GM19099 (cell line): Measurements from ENCODE around the gene HAUS5.
A peak's percentile ranks its signal among the peaks of the same experiment; 100 is the strongest.

Experiments
- POLR2A ChIP-seq: IDR thresholded peaks from 3 replicates; pipeline ENCODE4 v1.6.1; 2011; ENCODE audit warnings: low read depth; ENCODE audit not compliant: insufficient read length; ENCODE audit errors: extremely low read depth

Gene HAUS5

GRCh38 chr19:35595928-35596327 is 16.6 kb upstream of the HAUS5 start:
- no peak for TF ChIP-seq POLR2A

GRCh38 chr19:35596366-35596999 is 16.1 kb upstream of the HAUS5 start:
- TF ChIP-seq POLR2A = no peak

DNA sequence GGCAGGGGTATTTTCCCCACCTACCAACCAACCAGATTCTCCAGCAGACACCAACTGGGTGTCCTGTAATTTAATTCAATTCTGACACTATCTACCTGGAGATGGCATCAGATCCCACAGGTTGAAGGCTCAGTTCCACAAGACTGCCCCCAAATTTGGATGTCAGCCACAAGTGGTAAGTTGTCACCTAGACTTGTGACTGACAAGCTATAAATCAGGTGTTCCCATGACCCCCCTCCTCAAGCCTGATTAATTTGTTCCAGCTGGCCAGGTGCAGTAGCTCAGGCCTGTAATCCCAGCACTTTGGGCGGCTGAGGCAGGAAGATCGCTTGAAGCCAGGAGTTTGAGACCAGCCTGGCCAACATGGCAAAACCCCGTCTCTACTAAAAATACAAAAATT is 10.6 kb upstream of the HAUS5 start:
- TF ChIP-seq POLR2A = no peak

DNA sequence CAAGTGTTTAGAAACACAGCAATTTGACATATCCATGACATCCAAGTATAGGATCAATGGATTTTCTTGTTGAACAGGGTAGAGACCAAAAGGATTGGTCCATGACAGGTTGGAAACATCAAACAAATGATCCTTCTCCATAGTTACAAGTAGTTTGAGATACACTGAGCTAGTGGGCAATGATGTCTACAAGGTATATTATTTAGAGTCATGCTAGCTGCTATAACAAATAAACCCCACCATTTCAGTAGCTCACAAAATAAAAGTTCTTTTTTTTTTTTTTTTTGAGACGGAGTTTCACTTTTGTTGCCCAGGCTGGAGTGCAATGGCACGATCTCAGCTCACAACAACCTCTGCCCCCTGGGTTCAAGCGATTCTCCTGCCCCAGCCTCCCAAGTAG is 4.9 kb upstream of the HAUS5 start:
- no peak for TF ChIP-seq POLR2A

DNA sequence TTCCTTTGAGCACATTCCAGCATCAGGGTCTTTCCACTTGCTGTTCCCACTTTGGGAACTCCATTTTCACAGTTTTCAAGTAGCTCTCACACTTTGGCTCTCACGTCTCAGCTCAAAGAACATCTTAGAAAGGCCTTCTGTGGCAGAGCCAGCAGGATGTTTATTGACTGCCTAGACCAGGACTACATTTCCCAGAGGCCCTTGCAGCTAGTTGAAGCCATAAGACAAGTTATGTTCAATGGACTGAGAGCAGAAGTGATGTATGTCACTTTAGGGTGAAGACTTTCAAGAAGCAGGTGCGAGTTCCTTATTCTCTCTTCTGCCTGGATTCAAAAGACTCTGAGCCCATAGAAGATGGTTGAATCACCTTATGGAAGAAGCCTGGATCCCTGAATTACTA is 4.3 kb upstream of the HAUS5 start:
- TF ChIP-seq POLR2A = no peak

GRCh38 chr19:35609851-35610353 is 2.6 kb upstream of the HAUS5 start:
- peak; percentile 59 for TF ChIP-seq POLR2A

- TF ChIP-seq POLR2A = no peak
These were observed 344 bp upstream of the HAUS5 start for GRCh38 chr19:35612224-35612558.

DNA sequence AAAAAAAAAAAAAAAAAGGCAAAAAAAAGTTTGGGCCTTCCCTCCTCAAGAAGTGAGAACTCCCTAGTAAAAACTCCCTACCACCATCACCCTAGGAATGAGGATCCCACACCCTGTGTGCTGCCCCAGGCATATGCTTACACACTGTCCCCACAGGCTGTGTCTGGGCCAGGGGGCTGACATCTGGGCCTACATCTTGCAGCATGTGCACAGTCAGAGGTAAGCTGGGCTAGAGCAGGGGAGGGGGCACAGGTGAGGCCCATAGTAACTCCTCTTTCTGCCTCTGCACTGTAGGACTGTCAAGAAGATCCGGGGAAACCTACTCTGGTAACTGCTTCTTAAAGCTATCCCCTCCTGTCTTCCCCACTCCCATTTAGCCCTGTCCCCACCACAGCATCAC is 1.0 kb downstream of the HAUS5 start:
- no peak for TF ChIP-seq POLR2A

DNA sequence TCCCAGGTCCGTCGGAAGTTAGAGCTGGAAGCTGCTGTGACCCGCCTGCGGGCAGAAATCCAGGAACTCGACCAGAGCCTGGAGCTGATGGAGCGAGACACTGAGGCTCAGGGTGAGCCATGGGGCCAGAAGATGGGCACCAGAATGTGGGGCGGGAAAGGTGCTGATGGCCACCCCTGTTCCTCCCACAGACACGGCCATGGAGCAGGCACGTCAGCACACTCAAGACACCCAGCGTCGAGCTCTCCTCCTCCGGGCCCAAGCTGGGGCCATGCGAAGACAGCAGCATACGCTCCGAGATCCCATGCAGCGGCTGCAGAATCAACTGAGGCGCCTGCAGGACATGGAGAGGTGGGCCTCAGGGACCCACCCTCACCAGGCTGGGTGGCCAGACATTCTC is 2.5 kb downstream of the HAUS5 start:
- TF ChIP-seq POLR2A = no peak

GRCh38 chr19:35618857-35619256 is 6.3 kb downstream of the HAUS5 start:
- no peak for TF ChIP-seq POLR2A

DNA sequence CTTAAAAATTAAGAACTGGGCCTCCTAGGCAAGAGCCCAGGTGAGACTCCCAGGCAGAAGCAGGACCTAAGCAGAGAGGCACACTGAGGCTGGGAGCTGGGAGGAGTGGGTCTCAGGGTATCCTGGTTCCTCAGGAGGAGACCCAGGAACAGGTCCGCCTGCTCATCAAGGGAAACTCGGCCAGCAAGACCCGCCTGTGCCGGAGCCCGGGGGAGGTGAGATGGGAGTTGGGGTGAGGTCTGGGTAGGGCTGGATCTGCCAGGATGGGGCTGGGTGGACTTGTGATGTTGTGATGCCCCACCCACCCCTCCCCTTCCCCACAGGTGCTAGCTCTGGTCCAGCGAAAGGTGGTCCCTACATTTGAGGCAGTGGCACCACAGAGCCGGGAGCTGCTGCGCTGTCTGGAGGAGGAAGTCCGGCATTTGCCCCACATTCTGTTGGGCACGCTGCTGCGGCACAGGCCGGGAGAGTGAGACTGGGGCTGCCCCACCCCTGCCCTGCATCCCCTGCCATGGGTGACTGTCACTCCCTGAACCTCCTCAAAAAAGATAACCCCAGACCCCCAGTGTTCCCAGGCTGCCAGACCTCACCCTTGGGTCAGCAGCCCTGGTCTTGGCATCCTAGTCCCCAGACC is 6.9 kb downstream of the HAUS5 start:
- TF ChIP-seq POLR2A = no peak

DNA sequence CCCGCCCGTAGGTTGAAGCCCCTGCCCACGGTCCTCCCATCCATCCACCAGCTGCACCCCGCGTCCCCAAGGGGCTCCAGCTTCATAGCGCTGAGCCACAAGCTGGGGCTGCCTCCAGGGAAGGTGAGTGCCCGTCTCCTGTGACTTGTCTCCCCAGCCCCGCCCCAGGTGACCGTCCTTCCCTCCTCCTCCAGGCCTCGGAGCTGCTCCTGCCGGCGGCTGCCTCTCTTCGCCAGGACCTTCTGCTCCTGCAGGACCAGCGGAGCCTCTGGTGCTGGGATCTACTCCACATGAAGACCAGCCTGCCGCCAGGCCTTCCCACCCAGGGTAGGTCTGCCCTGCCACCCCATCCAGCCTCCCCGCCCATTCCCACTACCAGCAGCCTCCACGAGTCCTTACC is 7.5 kb downstream of the HAUS5 start:
- no peak for TF ChIP-seq POLR2A

DNA sequence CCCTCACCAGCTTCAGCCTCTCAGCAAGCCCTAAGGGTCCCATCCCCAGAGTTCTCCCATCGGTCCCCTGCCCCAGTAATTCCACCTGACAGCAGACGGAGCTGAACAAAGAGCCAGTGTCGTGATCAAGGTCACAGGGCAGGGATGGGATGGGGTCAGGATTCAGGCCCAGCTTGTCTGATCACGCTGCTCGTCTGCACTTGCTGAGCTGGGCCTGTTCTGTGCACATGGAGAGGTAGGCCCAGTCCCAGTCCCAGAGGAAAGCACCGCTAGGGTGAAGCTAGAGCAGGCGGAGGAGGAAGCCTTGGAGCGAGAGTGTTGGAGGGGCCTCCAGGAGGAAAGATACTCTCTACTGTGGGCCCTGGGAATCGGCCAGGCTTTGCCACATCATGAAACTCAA is 9.2 kb downstream of the HAUS5 start:
- no peak for TF ChIP-seq POLR2A

DNA sequence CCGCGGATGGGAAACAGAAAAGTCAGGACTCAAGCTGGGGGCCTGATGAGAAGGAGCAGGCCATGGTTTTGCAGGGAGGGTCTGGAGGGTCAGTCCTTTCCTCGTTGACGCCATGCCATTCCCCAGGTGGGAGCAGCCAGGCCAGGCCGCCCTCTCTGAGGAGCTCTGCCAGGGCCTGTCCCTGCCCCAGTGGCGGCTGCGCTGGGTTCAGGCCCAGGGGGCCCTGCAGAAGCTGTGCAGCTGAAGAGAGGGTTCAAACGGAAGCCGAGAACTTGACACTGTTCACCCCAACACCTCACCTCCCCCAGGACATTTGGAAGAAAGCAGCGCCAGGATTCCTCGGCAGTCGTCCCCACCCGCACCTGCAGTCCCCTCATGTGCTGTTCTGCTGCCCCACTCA is 10.2 kb downstream of the HAUS5 start:
- no peak for TF ChIP-seq POLR2A

DNA sequence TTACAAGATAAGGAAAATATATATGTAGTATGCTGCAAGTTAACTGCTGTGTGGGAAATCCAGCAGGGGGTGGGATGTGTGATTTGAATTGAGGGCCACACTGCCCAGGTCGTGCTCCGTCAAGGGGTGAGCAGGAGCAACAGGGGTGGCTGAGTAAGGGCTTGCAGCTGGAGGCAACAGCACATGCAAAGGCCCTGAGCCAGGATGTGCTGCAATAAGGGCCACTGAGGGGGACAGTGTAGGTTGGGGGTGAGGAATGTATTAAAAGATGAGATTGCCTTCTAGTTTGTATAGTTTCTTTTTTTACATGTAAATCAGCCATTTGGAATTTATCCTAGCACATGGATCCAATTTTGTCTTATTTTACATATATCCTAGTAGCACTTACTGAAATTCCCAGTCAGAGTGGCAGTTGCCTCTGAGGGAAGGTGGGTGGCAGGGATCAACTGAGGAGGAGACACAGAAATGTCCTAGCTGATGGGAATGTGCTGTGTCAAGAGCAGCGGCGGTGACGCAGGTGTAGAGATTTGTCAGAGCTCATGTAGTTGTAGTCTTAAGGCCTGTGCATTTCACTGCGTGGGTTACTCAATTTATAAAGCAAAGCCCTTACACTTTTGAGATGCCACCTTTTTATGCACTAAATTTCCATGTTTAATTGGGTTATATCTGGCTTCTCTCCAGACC is 10.9 kb downstream of the HAUS5 start:
- no peak for TF ChIP-seq POLR2A

- no peak for TF ChIP-seq POLR2A
These were observed 15.7 kb downstream of the HAUS5 start for GRCh38 chr19:35628264-35628564.
